ENCODE data around the gene RANBP1.

DNA sequence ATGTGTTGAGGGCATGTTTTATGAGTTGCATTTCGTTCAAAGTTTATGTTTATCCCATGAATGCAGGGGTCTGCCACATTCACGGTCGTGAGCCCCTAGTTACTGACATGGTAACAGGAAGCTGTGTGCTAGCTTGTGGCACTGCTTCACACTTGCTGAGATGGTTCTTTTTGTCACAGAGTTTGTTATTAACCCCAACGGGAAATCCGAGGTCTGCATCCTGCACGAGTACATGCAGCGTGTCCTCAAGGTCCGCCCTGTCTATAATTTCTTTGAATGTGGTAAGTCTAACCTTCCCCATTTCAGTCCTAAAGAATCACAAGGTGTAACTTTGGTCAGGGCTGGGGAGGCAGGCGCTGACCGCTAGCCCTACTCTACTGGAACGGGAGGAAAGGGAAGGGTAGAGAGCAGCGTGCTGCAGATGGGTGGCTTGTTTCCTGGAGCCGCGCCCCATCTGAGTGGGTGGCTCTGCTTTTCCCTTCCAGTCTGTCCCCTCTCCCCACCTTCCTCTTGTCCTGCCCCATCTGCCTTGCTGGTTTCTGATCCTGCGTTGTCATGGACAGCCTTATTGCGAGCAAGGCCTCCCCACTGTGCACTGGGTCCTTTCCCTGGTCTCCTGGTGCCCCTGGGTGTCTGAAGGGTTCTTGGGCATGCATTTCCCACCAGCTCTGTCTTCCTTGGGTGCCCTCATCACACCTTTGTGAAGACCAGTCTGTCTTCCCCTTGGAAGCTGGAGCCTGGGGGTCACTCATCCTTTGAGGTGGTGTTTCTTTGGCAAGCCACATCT is 24.0 kb upstream of the RANBP1 start:
- TF ChIP-seq, protein P1, sequence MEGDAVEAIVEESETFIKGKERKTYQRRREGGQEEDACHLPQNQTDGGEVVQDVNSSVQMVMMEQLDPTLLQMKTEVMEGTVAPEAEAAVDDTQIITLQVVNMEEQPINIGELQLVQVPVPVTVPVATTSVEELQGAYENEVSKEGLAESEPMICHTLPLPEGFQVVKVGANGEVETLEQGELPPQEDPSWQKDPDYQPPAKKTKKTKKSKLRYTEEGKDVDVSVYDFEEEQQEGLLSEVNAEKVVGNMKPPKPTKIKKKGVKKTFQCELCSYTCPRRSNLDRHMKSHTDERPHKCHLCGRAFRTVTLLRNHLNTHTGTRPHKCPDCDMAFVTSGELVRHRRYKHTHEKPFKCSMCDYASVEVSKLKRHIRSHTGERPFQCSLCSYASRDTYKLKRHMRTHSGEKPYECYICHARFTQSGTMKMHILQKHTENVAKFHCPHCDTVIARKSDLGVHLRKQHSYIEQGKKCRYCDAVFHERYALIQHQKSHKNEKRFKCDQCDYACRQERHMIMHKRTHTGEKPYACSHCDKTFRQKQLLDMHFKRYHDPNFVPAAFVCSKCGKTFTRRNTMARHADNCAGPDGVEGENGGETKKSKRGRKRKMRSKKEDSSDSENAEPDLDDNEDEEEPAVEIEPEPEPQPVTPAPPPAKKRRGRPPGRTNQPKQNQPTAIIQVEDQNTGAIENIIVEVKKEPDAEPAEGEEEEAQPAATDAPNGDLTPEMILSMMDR (IDR thresholded peaks at IDR 0.05), result no peak
- TF ChIP-seq POLR2AphosphoS5 (IDR thresholded peaks at IDR 0.05; ENCODE audit: insufficient read depth in 1 of 2, low read depth in 1 of 2) (no peak), POLR2A (IDR thresholded peaks at IDR 0.05) (no peak)

All from vagina (tissue), 2 donors.